Parathyroid adenoma (tissue), 2 donors: ENCODE results near the gene ASRGL1.
A peak's percentile ranks its signal among the peaks of the same experiment; 100 is the strongest.
"Not testable (repeated sequence)": the region's sequence is repeated elsewhere in the genome, so short reads cannot be mapped to it uniquely, and the experiment has no call there.

Experiments
- H2AFZ ChIP-seq: fragments of 300-600 bp; sonication (generic); one replicate; pipeline ENCODE4 v1.7.0; 2017; ENCODE audit warnings: antibody characterized with exemption, mild to moderate bottlenecking
- H3K27ac ChIP-seq: fragments of 300-600 bp; sonication (generic); one replicate; pipeline ENCODE4 v1.7.0; 2017
- H3K27me3 ChIP-seq: fragments of 300-600 bp; sonication (generic); one replicate; pipeline ENCODE4 v1.7.0; 2017; ENCODE audit warnings: low read length; ENCODE audit not compliant: control insufficient read depth, insufficient read depth
- H3K36me3 ChIP-seq: fragments of 300-600 bp; sonication (generic); one replicate; pipeline ENCODE4 v1.7.0; 2017; ENCODE audit warnings: low read length; ENCODE audit not compliant: control insufficient read depth, insufficient read depth
- H3K4me1 ChIP-seq: fragments of 300-600 bp; sonication (generic); one replicate; pipeline ENCODE4 v1.7.0; 2017; ENCODE audit warnings: control low read depth
- H3K4me2 ChIP-seq: fragments of 300-600 bp; sonication (generic); one replicate; pipeline ENCODE4 v1.7.0; 2017; ENCODE audit warnings: low read length
- H3K4me3 ChIP-seq: fragments of 300-600 bp; sonication (generic); one replicate; pipeline ENCODE4 v1.7.0; 2017; ENCODE audit warnings: low read depth, low read length
- H3K79me2 ChIP-seq: fragments of 300-600 bp; sonication (generic); one replicate; pipeline ENCODE4 v1.7.0; 2017; ENCODE audit warnings: control low read depth
- H3K9ac ChIP-seq: fragments of 300-600 bp; sonication (generic); one replicate; pipeline ENCODE4 v1.7.0; 2017; ENCODE audit warnings: mild to moderate bottlenecking
- H3K9me3 ChIP-seq: fragments of 300-600 bp; sonication (generic); one replicate; pipeline ENCODE4 v1.7.0; 2017; ENCODE audit warnings: low read length; ENCODE audit not compliant: control insufficient read depth
- TF ChIP-seq, protein P1 (sequence below): fragments of 300-600 bp; sonication (generic); IDR thresholded peaks from one replicate; pipeline ENCODE4 v1.7.0; 2017; ENCODE audit warnings: antibody characterized with exemption, mild to moderate bottlenecking
- donor health status: primary hyperparathyroidism.

Gene ASRGL1

DNA sequence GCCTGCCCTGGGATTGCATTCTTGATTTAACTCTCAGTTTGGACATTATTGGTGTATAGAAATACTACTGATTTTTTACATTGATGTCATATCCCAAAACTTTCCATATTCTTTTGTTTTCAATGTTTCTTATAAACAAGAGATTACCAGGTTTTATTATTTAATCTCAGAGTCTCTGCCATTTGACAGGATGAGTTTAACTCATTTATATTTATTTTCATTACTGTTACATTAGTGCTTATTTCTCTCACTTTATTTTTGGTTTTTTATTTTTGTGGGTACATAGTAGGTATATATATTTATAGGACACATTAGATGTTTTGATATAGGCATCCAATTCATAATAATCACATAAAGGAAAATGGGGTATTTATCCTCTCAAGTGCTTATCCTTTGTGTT lies 29.3 kb upstream of the ASRGL1 start:
- H2AFZ ChIP-seq, result no peak overlapping the region
- no peaks in the 10 kb centered on the region for H3K4me1 ChIP-seq
- H3K4me3 ChIP-seq, result no peak overlapping the region
- H3K79me2 ChIP-seq, result no peaks in the 10 kb centered on the region
- no peaks in the 10 kb centered on the region for H3K9me3 ChIP-seq
- TF ChIP-seq, protein P1, sequence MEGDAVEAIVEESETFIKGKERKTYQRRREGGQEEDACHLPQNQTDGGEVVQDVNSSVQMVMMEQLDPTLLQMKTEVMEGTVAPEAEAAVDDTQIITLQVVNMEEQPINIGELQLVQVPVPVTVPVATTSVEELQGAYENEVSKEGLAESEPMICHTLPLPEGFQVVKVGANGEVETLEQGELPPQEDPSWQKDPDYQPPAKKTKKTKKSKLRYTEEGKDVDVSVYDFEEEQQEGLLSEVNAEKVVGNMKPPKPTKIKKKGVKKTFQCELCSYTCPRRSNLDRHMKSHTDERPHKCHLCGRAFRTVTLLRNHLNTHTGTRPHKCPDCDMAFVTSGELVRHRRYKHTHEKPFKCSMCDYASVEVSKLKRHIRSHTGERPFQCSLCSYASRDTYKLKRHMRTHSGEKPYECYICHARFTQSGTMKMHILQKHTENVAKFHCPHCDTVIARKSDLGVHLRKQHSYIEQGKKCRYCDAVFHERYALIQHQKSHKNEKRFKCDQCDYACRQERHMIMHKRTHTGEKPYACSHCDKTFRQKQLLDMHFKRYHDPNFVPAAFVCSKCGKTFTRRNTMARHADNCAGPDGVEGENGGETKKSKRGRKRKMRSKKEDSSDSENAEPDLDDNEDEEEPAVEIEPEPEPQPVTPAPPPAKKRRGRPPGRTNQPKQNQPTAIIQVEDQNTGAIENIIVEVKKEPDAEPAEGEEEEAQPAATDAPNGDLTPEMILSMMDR, result no peak
- H3K36me3 ChIP-seq, result no peaks in the 10 kb centered on the region
- H3K9ac ChIP-seq, result no peak overlapping the region
- H3K27me3 ChIP-seq, result no peaks in the 10 kb centered on the region
- no peak overlapping the region for H3K4me2 ChIP-seq
- H3K27ac ChIP-seq, result no peak overlapping the region

DNA sequence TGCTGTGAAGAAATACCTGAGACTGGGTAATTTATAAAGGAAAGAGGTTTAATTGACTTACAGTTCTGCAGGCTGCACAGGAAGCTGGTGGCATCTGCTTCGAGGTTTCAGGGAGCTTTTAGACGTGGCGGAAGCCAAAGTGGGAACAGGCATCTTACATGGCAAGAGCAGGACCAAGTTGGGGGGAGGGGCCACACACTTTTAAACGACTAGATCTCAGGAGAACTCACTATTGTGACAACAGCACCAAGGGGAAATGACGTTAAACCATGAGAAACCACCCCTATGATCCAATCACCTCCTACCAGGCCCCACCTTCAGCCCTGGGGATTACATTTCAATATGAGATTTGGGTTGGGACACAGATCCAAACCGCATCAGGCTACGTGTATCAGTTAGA lies 27.3 kb upstream of the ASRGL1 start:
- H3K36me3 ChIP-seq, result no peaks in the 10 kb centered on the region
- TF ChIP-seq, protein P1, result no peak
- H3K9me3 ChIP-seq, result no peaks in the 10 kb centered on the region
- H2AFZ ChIP-seq, result no peak overlapping the region
- no peaks in the 10 kb centered on the region for H3K4me1 ChIP-seq
- H3K27ac ChIP-seq, result no peak overlapping the region
- no peak overlapping the region for H3K4me3 ChIP-seq
- H3K9ac ChIP-seq, result no peak overlapping the region
- H3K27me3 ChIP-seq, result no peaks in the 10 kb centered on the region
- H3K79me2 ChIP-seq, result no peaks in the 10 kb centered on the region
- H3K4me2 ChIP-seq, result no peak overlapping the region

DNA sequence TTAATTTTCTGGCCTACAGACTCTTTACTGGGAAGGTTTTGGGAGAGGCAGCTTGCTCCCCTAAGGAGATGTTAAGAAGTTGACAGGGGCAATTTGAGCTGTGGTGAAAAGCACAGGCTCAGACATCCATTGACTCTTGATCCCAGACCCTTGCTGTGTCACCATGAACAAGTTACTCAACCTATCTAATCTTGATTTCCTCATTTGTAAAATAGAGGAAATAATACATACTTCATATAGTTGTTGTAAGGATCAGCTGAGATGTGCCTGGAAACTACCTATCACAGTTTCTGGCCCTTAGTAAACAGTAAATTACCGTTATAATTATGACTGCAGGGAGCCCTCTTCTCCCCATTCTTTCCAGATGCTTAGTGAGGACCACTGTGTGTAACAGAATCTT lies 21.8 kb upstream of the ASRGL1 start:
- Histone ChIP-seq H3K79me2 (no peaks in the 10 kb centered on the region), H3K27me3 (no peaks in the 10 kb centered on the region)
- TF ChIP-seq, protein P1, result no peak

DNA sequence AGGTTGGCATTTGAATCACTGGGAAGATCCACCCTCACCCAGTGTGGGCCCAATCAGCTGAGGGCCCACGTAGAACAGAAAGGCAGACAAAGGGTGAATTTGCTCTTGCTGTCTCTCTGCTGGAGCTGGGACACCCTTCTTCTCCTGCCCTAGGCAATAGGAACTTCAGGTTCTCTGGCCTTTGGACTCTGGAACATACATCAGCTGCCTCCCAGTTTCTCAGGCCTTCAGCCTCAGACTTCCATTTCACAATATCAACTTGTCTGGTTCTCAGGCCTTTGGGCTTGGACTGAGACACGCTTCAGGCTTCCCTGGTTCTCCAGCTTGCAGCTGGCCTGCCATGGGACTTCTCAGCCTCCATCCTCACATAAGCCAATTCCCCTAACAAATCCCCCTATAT lies 14.7 kb upstream of the ASRGL1 start:
- H3K27me3 ChIP-seq, result no peaks in the 10 kb centered on the region
- H3K9ac ChIP-seq, result no peak overlapping the region
- H3K4me2 ChIP-seq, result no peak overlapping the region
- no peaks in the 10 kb centered on the region for H3K79me2 ChIP-seq
- no peak overlapping the region for H3K4me3 ChIP-seq
- H3K36me3 ChIP-seq, result no peaks in the 10 kb centered on the region
- no peaks in the 10 kb centered on the region for H3K9me3 ChIP-seq
- H3K4me1 ChIP-seq, result no peaks in the 10 kb centered on the region
- TF ChIP-seq, protein P1, result no peak
- H2AFZ ChIP-seq, result no peak overlapping the region
- H3K27ac ChIP-seq, result no peak overlapping the region

More for the DNA sequence above, 21.8 kb upstream of the ASRGL1 start:
- H2AFZ ChIP-seq, result no peak overlapping the region
- no peaks in the 10 kb centered on the region for H3K36me3 ChIP-seq
- H3K4me1 ChIP-seq, result no peaks in the 10 kb centered on the region
- H3K9ac ChIP-seq, result no peak overlapping the region
- H3K9me3 ChIP-seq, result no peaks in the 10 kb centered on the region
- H3K4me2 ChIP-seq, result no peak overlapping the region
- no peak overlapping the region for H3K4me3 ChIP-seq
- H3K27ac ChIP-seq, result no peak overlapping the region

DNA sequence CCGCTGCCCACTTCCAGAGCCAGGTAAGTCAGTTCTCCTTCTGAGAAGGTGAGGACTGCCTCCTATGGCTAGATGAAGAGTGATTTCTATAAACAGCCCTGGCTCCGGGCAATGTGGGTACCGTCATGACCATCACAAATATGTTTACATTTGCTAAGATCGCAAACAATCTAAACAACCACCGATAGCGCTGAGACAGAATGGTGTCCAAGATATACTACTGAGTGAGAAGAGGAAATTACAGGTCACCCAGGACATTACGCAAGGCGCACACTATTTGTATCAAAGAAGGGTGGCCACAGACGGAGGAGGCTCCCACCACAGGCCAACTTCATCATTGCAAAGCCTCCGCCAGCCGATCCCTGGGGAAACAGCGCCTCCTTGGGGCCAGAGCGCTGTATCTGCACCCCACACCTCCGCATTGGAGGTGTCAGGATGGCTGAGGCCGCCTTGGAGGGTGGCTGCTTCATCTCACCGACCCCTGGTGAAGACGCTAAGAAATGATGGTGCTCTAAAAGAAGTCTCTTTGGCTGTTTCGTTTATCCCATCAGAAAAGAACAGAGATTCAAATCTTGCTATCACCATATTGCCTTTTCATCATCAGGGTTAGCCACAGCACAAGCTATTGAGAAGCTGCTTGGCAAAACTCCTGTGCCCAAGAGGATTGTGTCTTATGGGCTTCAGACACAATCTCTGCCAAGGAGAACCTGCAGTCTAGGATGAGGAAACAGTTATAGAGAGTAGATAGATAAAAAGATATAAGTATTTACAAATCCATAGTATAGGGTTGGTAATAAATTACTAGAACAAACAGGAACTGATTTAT lies 12.3 kb upstream of the ASRGL1 start:
- Histone ChIP-seq H3K4me3 (no peak overlapping the region), H3K36me3 (no peaks in the 10 kb centered on the region), H3K9ac (no peak overlapping the region), H3K79me2 (no peaks in the 10 kb centered on the region), H2AFZ (peak overlapping the region; percentile 69), H3K9me3 (no peaks in the 10 kb centered on the region), H3K4me2 (no peak overlapping the region), H3K4me1 (no peaks in the 10 kb centered on the region), H3K27ac (no peak overlapping the region), H3K27me3 (no peaks in the 10 kb centered on the region)
- TF ChIP-seq, protein P1, result peak; percentile 71

DNA sequence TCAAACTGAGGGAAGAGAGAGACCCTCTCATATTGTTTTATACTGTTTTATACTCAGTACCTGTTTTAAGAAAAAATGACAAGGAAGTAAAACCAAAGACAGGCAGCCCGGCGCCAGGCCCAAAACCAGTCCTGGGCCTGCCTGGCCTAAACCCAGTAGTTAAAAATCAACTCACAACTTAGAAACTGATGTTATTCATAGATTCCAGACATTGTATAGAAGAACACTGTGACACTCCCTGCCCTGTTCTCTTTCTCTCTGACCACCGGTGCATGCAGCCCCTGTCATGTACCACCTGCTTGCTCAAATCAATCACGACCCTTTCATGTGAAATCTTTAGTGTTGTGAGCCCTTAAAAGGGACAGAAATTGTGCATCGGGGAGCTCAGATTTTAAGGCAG lies 11.5 kb upstream of the ASRGL1 start:
- H3K9ac ChIP-seq, H3K4me2 ChIP-seq, H3K27ac ChIP-seq, H3K4me3 ChIP-seq, H3K27me3 ChIP-seq, H3K9me3 ChIP-seq, H3K79me2 ChIP-seq, H3K4me1 ChIP-seq, H3K36me3 ChIP-seq, H2AFZ ChIP-seq: not testable (repeated sequence)

DNA sequence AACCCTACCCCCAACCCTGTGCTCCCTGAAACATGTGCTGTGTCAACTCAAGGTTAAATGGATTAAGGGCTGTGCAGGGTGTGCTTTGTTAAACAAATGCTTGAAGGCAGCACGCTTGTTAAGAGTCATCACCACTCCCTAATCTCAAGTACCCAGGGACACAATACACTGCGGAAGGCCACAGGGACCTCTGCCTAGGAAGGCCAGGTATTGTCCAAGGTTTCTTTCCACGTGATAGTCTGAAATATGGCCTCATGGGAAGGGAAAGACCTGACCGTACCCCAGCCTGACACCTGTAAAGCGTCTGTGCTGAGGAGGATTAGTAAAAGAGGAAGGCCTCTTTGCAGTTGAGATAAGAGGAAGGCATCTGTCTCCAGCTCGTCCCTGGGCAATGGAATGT lies 10.5 kb upstream of the ASRGL1 start:
- not testable (repeated sequence) for H3K79me2 ChIP-seq

More for the DNA sequence above, 10.5 kb upstream of the ASRGL1 start:
- H3K9me3 ChIP-seq, H3K4me2 ChIP-seq, H3K9ac ChIP-seq, H3K4me3 ChIP-seq, H3K27ac ChIP-seq, H2AFZ ChIP-seq, H3K4me1 ChIP-seq, H3K27me3 ChIP-seq, H3K36me3 ChIP-seq: not testable (repeated sequence)
